Measurements from ENCODE around the gene ATG9B. TPM values are rescaled to one million over a fixed set of nuclear protein-coding genes. Genes with fewer than 3 reads are reported as not detected.

ATG9B gene
- total and polyA plus RNA-seq, 9 of the 15 experiments (the other 6 are each of a cell fraction or from before 2014, with no cell fraction given) = 0.29 to 8.0 (median 2.1) TPM

DNA sequence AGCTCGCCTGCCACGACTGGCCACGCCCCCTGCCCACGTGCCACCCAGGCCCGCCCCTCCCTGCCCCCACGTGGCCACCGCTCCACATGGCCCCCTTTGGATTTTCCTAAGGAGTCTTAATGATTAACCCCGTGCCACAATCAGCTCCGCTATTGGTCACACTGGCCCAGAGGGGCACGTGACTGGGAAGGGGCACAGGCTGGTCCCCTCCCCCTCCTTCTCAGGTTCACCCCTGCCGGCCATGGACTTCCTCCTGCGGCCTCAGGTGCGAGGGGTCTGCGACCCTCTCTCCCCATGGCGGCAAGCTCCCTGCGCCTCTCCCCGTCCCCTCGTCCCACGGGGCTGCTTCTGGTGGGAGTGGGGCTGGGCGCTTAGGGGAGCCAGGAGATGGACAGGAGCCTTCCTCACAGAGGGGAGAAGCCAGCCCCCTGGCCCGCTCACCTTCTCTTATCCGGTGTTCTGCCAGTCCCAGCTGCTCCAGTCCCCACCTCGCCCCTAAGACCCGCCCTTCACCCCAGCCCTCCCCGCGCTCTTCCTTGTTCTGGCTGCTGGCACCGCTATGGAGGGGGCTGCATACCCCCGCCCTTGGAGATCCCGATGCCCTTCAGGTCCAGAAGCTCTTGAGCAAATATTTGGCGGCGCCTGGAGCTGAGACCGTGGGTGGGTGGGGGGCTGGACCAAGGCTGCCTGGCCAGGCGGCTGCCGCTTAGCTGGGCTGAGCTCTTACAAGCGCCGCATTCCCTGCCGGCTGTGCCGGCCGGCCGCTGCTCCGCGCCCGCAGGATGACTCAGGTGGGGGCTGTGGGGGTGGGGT, 38.3 kb upstream of the ATG9B start (continued):
- TF ChIP-seq, protein P1, sequence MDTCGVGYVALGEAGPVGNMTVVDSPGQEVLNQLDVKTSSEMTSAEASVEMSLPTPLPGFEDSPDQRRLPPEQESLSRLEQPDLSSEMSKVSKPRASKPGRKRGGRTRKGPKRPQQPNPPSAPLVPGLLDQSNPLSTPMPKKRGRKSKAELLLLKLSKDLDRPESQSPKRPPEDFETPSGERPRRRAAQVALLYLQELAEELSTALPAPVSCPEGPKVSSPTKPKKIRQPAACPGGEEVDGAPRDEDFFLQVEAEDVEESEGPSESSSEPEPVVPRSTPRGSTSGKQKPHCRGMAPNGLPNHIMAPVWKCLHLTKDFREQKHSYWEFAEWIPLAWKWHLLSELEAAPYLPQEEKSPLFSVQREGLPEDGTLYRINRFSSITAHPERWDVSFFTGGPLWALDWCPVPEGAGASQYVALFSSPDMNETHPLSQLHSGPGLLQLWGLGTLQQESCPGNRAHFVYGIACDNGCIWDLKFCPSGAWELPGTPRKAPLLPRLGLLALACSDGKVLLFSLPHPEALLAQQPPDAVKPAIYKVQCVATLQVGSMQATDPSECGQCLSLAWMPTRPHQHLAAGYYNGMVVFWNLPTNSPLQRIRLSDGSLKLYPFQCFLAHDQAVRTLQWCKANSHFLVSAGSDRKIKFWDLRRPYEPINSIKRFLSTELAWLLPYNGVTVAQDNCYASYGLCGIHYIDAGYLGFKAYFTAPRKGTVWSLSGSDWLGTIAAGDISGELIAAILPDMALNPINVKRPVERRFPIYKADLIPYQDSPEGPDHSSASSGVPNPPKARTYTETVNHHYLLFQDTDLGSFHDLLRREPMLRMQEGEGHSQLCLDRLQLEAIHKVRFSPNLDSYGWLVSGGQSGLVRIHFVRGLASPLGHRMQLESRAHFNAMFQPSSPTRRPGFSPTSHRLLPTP (IDR thresholded peaks at IDR 0.05; ENCODE audit: borderline replicate concordance, extremely low read depth, insufficient read length) = no peak
- no peak for TF ChIP-seq TCF7L2 (IDR thresholded peaks at IDR 0.05; ENCODE audit: low read depth, low read length)
- TF ChIP-seq, protein P2, sequence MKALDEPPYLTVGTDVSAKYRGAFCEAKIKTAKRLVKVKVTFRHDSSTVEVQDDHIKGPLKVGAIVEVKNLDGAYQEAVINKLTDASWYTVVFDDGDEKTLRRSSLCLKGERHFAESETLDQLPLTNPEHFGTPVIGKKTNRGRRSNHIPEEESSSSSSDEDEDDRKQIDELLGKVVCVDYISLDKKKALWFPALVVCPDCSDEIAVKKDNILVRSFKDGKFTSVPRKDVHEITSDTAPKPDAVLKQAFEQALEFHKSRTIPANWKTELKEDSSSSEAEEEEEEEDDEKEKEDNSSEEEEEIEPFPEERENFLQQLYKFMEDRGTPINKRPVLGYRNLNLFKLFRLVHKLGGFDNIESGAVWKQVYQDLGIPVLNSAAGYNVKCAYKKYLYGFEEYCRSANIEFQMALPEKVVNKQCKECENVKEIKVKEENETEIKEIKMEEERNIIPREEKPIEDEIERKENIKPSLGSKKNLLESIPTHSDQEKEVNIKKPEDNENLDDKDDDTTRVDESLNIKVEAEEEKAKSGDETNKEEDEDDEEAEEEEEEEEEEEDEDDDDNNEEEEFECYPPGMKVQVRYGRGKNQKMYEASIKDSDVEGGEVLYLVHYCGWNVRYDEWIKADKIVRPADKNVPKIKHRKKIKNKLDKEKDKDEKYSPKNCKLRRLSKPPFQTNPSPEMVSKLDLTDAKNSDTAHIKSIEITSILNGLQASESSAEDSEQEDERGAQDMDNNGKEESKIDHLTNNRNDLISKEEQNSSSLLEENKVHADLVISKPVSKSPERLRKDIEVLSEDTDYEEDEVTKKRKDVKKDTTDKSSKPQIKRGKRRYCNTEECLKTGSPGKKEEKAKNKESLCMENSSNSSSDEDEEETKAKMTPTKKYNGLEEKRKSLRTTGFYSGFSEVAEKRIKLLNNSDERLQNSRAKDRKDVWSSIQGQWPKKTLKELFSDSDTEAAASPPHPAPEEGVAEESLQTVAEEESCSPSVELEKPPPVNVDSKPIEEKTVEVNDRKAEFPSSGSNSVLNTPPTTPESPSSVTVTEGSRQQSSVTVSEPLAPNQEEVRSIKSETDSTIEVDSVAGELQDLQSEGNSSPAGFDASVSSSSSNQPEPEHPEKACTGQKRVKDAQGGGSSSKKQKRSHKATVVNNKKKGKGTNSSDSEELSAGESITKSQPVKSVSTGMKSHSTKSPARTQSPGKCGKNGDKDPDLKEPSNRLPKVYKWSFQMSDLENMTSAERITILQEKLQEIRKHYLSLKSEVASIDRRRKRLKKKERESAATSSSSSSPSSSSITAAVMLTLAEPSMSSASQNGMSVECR (CRISPR knock-in tag; IDR thresholded peaks at IDR 0.05) = peak; percentile 96
- TF ChIP-seq ZBTB34 (CRISPR knock-in tag; IDR thresholded peaks at IDR 0.05) = no peak
- no peak for TF ChIP-seq POLR3G (IDR thresholded peaks at IDR 0.05; ENCODE audit: extremely low read depth, insufficient read length, insufficient replicate concordance)
- no peak for TF ChIP-seq ETV6 (IDR thresholded peaks at IDR 0.05; ENCODE audit: borderline replicate concordance in 1 of 2, low read depth in 2 of 2, low read length in 1 of 2)
- no peak for TF ChIP-seq ETV6 (CRISPR knock-in tag; IDR thresholded peaks at IDR 0.05; ENCODE audit: borderline replicate concordance)
- TF ChIP-seq TEAD1 (CRISPR knock-in tag; IDR thresholded peaks at IDR 0.05) = no peak
- TF ChIP-seq RBM22 (IDR thresholded peaks at IDR 0.05; ENCODE audit: low read depth, low read length, poor library complexity, severe bottlenecking) = no peak
- TF ChIP-seq NELFE (IDR thresholded peaks at IDR 0.05; ENCODE audit: insufficient read depth, insufficient read length) = no peak
- peak; percentile 85 to 99; a peak in 2 of 4 replicates for TF ChIP-seq HDAC1 (IDR thresholded peaks at IDR 0.05)
- TF ChIP-seq MYBL2 (IDR thresholded peaks at IDR 0.05; ENCODE audit: low read depth) = no peak
- no peak for TF ChIP-seq MYBL2 (CRISPR knock-in tag; IDR thresholded peaks at IDR 0.05; ENCODE audit: borderline replicate concordance)
- TF ChIP-seq MAFK (IDR thresholded peaks at IDR 0.05; ENCODE audit: low read length) = no peak
- 0 out of 2 replicates have a peak, but pooled peaks have one; percentile 36 for TF ChIP-seq NFE2 (IDR thresholded peaks at IDR 0.05; ENCODE audit: low read depth)
- TF ChIP-seq EZH2 (IDR thresholded peaks at IDR 0.05; ENCODE audit: borderline replicate concordance, low read depth, low read length) = no peak
